H9 (cell line): ENCODE measurements around the gene TCF15. TPM values are rescaled to one million over a fixed set of nuclear protein-coding genes. Genes with fewer than 3 reads are reported as not detected.

Experiments
- DNase-seq: peaks from one replicate; pipeline ENCODE4 v3.0.0-alpha.2; 2017
- H2AFZ ChIP-seq: one replicate; pipeline ENCODE4 v1.6.1; 2013; ENCODE audit warnings: mild to moderate bottlenecking, low read length, control low read depth, moderate library complexity
- H2AK5ac ChIP-seq: 2 replicates; pipeline ENCODE4 v1.6.1; 2013; ENCODE audit warnings: low read length, control low read depth, mixed read lengths; ENCODE audit not compliant: insufficient read length
- H2BK120ac ChIP-seq: one replicate; pipeline ENCODE4 v1.6.1; 2013; ENCODE audit warnings: low read depth, mild to moderate bottlenecking, low read length, control low read depth, inconsistent platforms; ENCODE audit not compliant: poor library complexity, severe bottlenecking
- H2BK12ac ChIP-seq: 2 replicates; pipeline ENCODE4 v1.6.1; 2013; ENCODE audit warnings: low read length, control low read depth, mixed read lengths, low read depth; ENCODE audit not compliant: insufficient read length
- H2BK15ac ChIP-seq: 2 replicates; pipeline ENCODE4 v1.6.1; 2013; ENCODE audit warnings: low read depth, low read length, control low read depth
- H2BK20ac ChIP-seq: one replicate; pipeline ENCODE4 v1.6.1; 2013; ENCODE audit warnings: low read depth, mild to moderate bottlenecking, low read length, control low read depth, inconsistent platforms; ENCODE audit not compliant: poor library complexity, severe bottlenecking
- H2BK5ac ChIP-seq: 2 replicates; pipeline ENCODE4 v1.6.1; 2013; ENCODE audit warnings: low read length, control low read depth, mixed read lengths; ENCODE audit not compliant: insufficient read length
- H3K14ac ChIP-seq: 2 replicates; pipeline ENCODE4 v1.6.1; 2013; ENCODE audit warnings: low read length, control low read depth; ENCODE audit not compliant: insufficient read depth
- H3K18ac ChIP-seq: 2 replicates; pipeline ENCODE4 v1.6.1; 2013; ENCODE audit warnings: low read depth, mild to moderate bottlenecking, mixed read lengths, low read length, control low read depth; ENCODE audit not compliant: insufficient read length
- H3K23ac ChIP-seq: 2 replicates; pipeline ENCODE4 v1.6.1; 2013; ENCODE audit warnings: low read length, control low read depth, mixed read lengths, low read depth; ENCODE audit not compliant: insufficient read length
- H3K23me2 ChIP-seq: 2 replicates; pipeline ENCODE4 v1.6.1; 2013; ENCODE audit warnings: low read depth, mild to moderate bottlenecking, mixed read lengths, low read length, control low read depth; ENCODE audit not compliant: insufficient read length, poor library complexity, severe bottlenecking
- H3K27ac ChIP-seq: 2 replicates; pipeline ENCODE4 v1.5.1; 2013; ENCODE audit warnings: low read length, control low read depth, mixed read lengths, low read depth; ENCODE audit not compliant: insufficient read length
- H3K27me3 ChIP-seq: 2 replicates; pipeline ENCODE4 v1.6.1; 2013; ENCODE audit warnings: low read length, control low read depth, inconsistent platforms; ENCODE audit not compliant: insufficient read depth
- H3K4ac ChIP-seq: 2 replicates; pipeline ENCODE4 v1.6.1; 2013; ENCODE audit warnings: low read depth, mild to moderate bottlenecking, control low read depth, inconsistent platforms, low read length, moderate library complexity
- H3K4me1 ChIP-seq: 2 replicates; pipeline ENCODE4 v1.6.1; 2013; ENCODE audit warnings: low read length, control low read depth, inconsistent platforms; ENCODE audit not compliant: insufficient read depth
- H3K4me2 ChIP-seq: 2 replicates; pipeline ENCODE4 v1.6.1; 2013; ENCODE audit warnings: low read length, control low read depth, mixed read lengths; ENCODE audit not compliant: insufficient read length, insufficient read depth
- H3K56ac ChIP-seq: 2 replicates; pipeline ENCODE4 v1.6.1; 2013; ENCODE audit warnings: low read depth, mild to moderate bottlenecking, mixed read lengths, low read length, control low read depth; ENCODE audit not compliant: insufficient read length
- H3K79me1 ChIP-seq: 2 replicates; pipeline ENCODE4 v1.6.1; 2013; ENCODE audit warnings: low read depth, mild to moderate bottlenecking, moderate library complexity, low read length, control low read depth, inconsistent platforms; ENCODE audit not compliant: insufficient read depth, poor library complexity, severe bottlenecking
- H3K79me2 ChIP-seq: 2 replicates; pipeline ENCODE4 v1.6.1; 2013; ENCODE audit warnings: low read length, control low read depth, inconsistent platforms; ENCODE audit not compliant: insufficient read depth
- H3K9ac ChIP-seq: 2 replicates; pipeline ENCODE4 v1.6.1; 2013; ENCODE audit warnings: low read length, control low read depth, mixed read lengths; ENCODE audit not compliant: insufficient read length; ENCODE audit errors: extremely low read depth
- H3K9me3 ChIP-seq: one replicate; pipeline ENCODE4 v1.6.1; 2013; ENCODE audit warnings: low read depth, low read length, inconsistent platforms; ENCODE audit not compliant: control insufficient read depth
- H3T11ph ChIP-seq: one replicate; pipeline ENCODE4 v1.6.1; 2013; ENCODE audit warnings: mild to moderate bottlenecking, low read length, control low read depth, inconsistent platforms
- H4K20me1 ChIP-seq: one replicate; pipeline ENCODE4 v1.6.1; 2013; ENCODE audit not compliant: control insufficient read depth, insufficient read length, insufficient read depth
- H4K5ac ChIP-seq: 2 replicates; pipeline ENCODE4 v1.6.1; 2013; ENCODE audit warnings: low read depth, mild to moderate bottlenecking, mixed read lengths, low read length, control low read depth; ENCODE audit not compliant: insufficient read length
- H4K8ac ChIP-seq: replicated peaks from 2 replicates; pipeline ENCODE4 v1.6.1; 2013; ENCODE audit warnings: low read length, control low read depth, mixed read lengths, low read depth; ENCODE audit not compliant: insufficient read length
- H4K91ac ChIP-seq: 2 replicates; pipeline ENCODE4 v1.6.1; 2013; ENCODE audit warnings: low read depth, mild to moderate bottlenecking, moderate library complexity, mixed read lengths, low read length, control low read depth; ENCODE audit not compliant: insufficient read length
- H3K27ac Mint-ChIP-seq, 3 experiments: 2 replicates in 2 of 3; 3 replicates in 1 of 3; pipeline ENCODE4 v1.8.0; 2020 to 2021; ENCODE audit warnings: mixed read lengths in 3 of 3, mild to moderate bottlenecking in 1 of 3, moderate library complexity in 1 of 3
- H3K27me3 Mint-ChIP-seq: 2 replicates; pipeline ENCODE4 v1.8.0; 2021; ENCODE audit warnings: low read depth, mild to moderate bottlenecking, moderate library complexity, mixed read lengths
- H3K36me3 Mint-ChIP-seq, 3 experiments: 2 replicates in 2 of 3; 3 replicates in 1 of 3; pipeline ENCODE4 v1.8.0; 2020 to 2021; ENCODE audit warnings: low read depth in 3 of 3, mixed read lengths in 3 of 3; ENCODE audit not compliant: insufficient read depth in 1 of 3
- H3K4me1 Mint-ChIP-seq, 2 experiments: 2 replicates each; pipeline ENCODE4 v1.8.0; 2020; ENCODE audit warnings: mixed read lengths in 2 of 2
- H3K4me3 Mint-ChIP-seq, 2 experiments: 2 replicates in 1 of 2; 3 replicates in 1 of 2; pipeline ENCODE4 v1.8.0; 2020 to 2021; ENCODE audit warnings: mild to moderate bottlenecking in 2 of 2, mixed read lengths in 2 of 2, moderate library complexity in 1 of 2
- H3K9me3 Mint-ChIP-seq, 2 experiments: 2 replicates in 1 of 2; 3 replicates in 1 of 2; pipeline ENCODE4 v1.8.0; 2020; ENCODE audit warnings: mild to moderate bottlenecking in 2 of 2, mixed read lengths in 2 of 2, moderate library complexity in 1 of 2
- CTCF ChIP-seq: fragments of 200-600 bp; sonication (generic); conservative IDR thresholded peaks from 3 replicates; pipeline ENCODE4 v1.8.0; 2021; ENCODE audit warnings: antibody characterized with exemption, mild to moderate bottlenecking
- WGBS: extraction: QIAGEN DNeasy Blood & Tissue Kit; methylation state at CpG from one replicate; pipeline ENCODE4 v1.1.7; 2013; ENCODE audit warnings: missing lambda C conversion rate, low lambda C conversion rate, mixed read lengths; ENCODE audit not compliant: insufficient read length; ENCODE audit errors: extremely low coverage; 5-methylcytosine and 5-hydroxymethylcytosine counted together
- total RNA-seq: library from RNA; stranded (reverse); gene quantifications from 2 replicates; pipeline ENCODE4 v1.2.1, GENCODE V29; 2021

TCF15 gene
- total RNA-seq, 1 experiment from 2014 or later, result 2.0 TPM

GRCh38 chr20:634148-634925 is 24.2 kb upstream of the TCF15 start:
- H2BK20ac ChIP-seq, result no peak overlapping the region
- H3K4me2 ChIP-seq, result no peak overlapping the region
- TF ChIP-seq CTCF, result no peak
- H3K56ac ChIP-seq, result no peak overlapping the region
- no peaks in the 10 kb centered on the region for H3K27me3 ChIP-seq
- WGBS, result no CpG with 5 or more reads among the region's 14 CpGs
- no peak overlapping the region for H3K27ac ChIP-seq
- H3K18ac ChIP-seq, result no peak overlapping the region
- H4K20me1 ChIP-seq, result no peaks in the 10 kb centered on the region
- H3K4me1 Mint-ChIP-seq, result peaks cover 4 to 17% of the 10 kb centered on the region in 2 experiments; a peak in 2 of 4 replicates
- no peak overlapping the region for H2BK12ac ChIP-seq
- H2BK15ac ChIP-seq, result no peak overlapping the region
- H3K79me1 ChIP-seq, result no peaks in the 10 kb centered on the region
- H3K4me1 ChIP-seq, result no peaks in the 10 kb centered on the region
- no peak overlapping the region for H4K5ac ChIP-seq
- H3K23me2 ChIP-seq, result no peaks in the 10 kb centered on the region
- H3K27ac Mint-ChIP-seq, result no peak overlapping the region
- no peaks in the 10 kb centered on the region for H3K9me3 ChIP-seq
- no peaks in the 10 kb centered on the region for H3K79me2 ChIP-seq
- H4K8ac ChIP-seq, result no peak overlapping the region
- H3K27me3 Mint-ChIP-seq, result peaks cover 11% of the 10 kb centered on the region
- H3T11ph ChIP-seq, result no peak overlapping the region
- H4K91ac ChIP-seq, result no peak overlapping the region
- no peak overlapping the region for H3K4ac ChIP-seq
- no peak overlapping the region for H3K23ac ChIP-seq
- DNase-seq, result no peak
- H3K9ac ChIP-seq, result no peak overlapping the region
- H2AFZ ChIP-seq, result no peak overlapping the region
- peak overlapping the region; percentile 15; the same call in 1 of the 2 replicates for H3K14ac ChIP-seq
- no peak overlapping the region for H2BK5ac ChIP-seq
- no peaks in the 10 kb centered on the region for H3K36me3 Mint-ChIP-seq
- no peak overlapping the region for H3K4me3 Mint-ChIP-seq
- no peak overlapping the region for H2AK5ac ChIP-seq
- no peaks in the 10 kb centered on the region for H3K9me3 Mint-ChIP-seq
- H2BK120ac ChIP-seq, result no peak overlapping the region
